ENCODE data around the gene AKR1B15.

DNA sequence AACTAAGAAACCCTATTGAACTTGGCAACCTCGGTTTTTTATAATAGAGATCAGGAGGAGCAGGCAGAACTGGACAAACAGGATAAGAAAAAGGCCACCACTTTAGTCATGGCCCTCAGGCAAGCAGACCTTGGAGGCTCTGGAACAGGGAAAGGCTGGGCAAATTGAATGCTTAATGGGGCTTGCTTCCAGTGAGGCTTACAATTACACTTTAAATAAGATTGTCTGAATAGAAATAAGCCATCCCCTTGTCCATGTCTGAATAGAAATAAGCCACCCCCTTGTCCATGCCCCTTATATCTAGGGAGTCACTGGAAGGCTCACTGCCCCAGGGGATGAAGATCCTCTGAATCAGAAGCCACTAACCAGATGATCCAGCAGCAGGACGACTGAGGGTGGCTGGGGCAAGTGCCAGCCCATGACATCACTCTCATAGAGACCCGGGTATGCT, 40.6 kb downstream of the AKR1B15 start:
- no peak for TF ChIP-seq CTCF (IDR thresholded peaks at IDR 0.05)
- no peak for TF ChIP-seq POLR2A (IDR thresholded peaks at IDR 0.05)

Measured in heart left ventricle (tissue), 13 donors.